ENCODE results near the gene LOXHD1.

- TF ChIP-seq POLR2AphosphoS5 (IDR thresholded peaks at IDR 0.05) (no peak), POLR2A (IDR thresholded peaks at IDR 0.05) (no peak)
- TF ChIP-seq, protein P1, sequence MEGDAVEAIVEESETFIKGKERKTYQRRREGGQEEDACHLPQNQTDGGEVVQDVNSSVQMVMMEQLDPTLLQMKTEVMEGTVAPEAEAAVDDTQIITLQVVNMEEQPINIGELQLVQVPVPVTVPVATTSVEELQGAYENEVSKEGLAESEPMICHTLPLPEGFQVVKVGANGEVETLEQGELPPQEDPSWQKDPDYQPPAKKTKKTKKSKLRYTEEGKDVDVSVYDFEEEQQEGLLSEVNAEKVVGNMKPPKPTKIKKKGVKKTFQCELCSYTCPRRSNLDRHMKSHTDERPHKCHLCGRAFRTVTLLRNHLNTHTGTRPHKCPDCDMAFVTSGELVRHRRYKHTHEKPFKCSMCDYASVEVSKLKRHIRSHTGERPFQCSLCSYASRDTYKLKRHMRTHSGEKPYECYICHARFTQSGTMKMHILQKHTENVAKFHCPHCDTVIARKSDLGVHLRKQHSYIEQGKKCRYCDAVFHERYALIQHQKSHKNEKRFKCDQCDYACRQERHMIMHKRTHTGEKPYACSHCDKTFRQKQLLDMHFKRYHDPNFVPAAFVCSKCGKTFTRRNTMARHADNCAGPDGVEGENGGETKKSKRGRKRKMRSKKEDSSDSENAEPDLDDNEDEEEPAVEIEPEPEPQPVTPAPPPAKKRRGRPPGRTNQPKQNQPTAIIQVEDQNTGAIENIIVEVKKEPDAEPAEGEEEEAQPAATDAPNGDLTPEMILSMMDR (IDR thresholded peaks at IDR 0.05): no peak
These were observed 204.2 kb downstream of the LOXHD1 start for GRCh38 chr18:46452820-46453219.
